Hepatocyte (in vitro differentiated cells): ENCODE measurements around the gene LHFPL3. TPM values are rescaled to one million over a fixed set of nuclear protein-coding genes. Genes with fewer than 3 reads are reported as not detected.
A peak's percentile ranks its signal among the peaks of the same experiment; 100 is the strongest.

Experiments used
- DNase-seq: peaks from one replicate; pipeline ENCODE4 v3.0.0-alpha.2; 2016; ENCODE audit warnings: low spot score
- H2AFZ ChIP-seq: fragments of 200-600 bp; sonication (generic); 2 replicates; pipeline ENCODE4 v1.6.0; 2016; ENCODE audit warnings: antibody characterized with exemption, mild to moderate bottlenecking
- H3K27ac ChIP-seq: fragments of 200-600 bp; sonication (generic); 2 replicates; pipeline ENCODE4 v1.5.1; 2016; ENCODE audit warnings: mild to moderate bottlenecking
- H3K27me3 ChIP-seq: fragments of 200-600 bp; sonication (generic); 2 replicates; pipeline ENCODE4 v1.6.1; 2016
- H3K36me3 ChIP-seq: fragments of 200-600 bp; sonication (generic); replicated peaks from 2 replicates; pipeline ENCODE4 v1.5.1; 2016; ENCODE audit warnings: low read depth; ENCODE audit not compliant: insufficient read depth
- H3K4me1 ChIP-seq: fragments of 200-600 bp; sonication (generic); 2 replicates; pipeline ENCODE4 v1.5.1; 2016; ENCODE audit warnings: mild to moderate bottlenecking, moderate library complexity; ENCODE audit not compliant: insufficient read depth
- H3K4me2 ChIP-seq: fragments of 200-600 bp; sonication (generic); 2 replicates; pipeline ENCODE4 v1.6.0; 2016
- H3K4me3 ChIP-seq: fragments of 200-600 bp; sonication (generic); 2 replicates; pipeline ENCODE4 v1.5.1; 2016; ENCODE audit warnings: mild to moderate bottlenecking
- H3K79me2 ChIP-seq: fragments of 200-600 bp; sonication (generic); 2 replicates; pipeline ENCODE4 v1.6.0; 2017; ENCODE audit warnings: mild to moderate bottlenecking
- H3K9me2 ChIP-seq: fragments of 200-600 bp; sonication (generic); replicated peaks from 2 replicates; pipeline ENCODE4 v1.6.0; 2017; ENCODE audit warnings: mild to moderate bottlenecking; ENCODE audit not compliant: insufficient read depth
- H3K9me3 ChIP-seq: fragments of 200-600 bp; sonication (generic); 2 replicates; pipeline ENCODE4 v1.5.1; 2016; ENCODE audit warnings: low read depth, mild to moderate bottlenecking
- H4K20me1 ChIP-seq: fragments of 200-600 bp; sonication (generic); 2 replicates; pipeline ENCODE4 v1.6.0; 2016; ENCODE audit warnings: mild to moderate bottlenecking; ENCODE audit not compliant: insufficient read depth, poor library complexity, severe bottlenecking
- EZH2 ChIP-seq: fragments of 200-600 bp; sonication (generic); IDR thresholded peaks from 2 replicates; pipeline ENCODE4 v1.6.1; 2016; ENCODE audit warnings: antibody characterized with exemption, mild to moderate bottlenecking, borderline replicate concordance
- EZH2phosphoT487 ChIP-seq: fragments of 200-600 bp; sonication (generic); IDR thresholded peaks from one replicate; pipeline ENCODE4 v1.6.1; 2018; ENCODE audit warnings: antibody characterized with exemption, mild to moderate bottlenecking, low read depth, moderate library complexity; ENCODE audit not compliant: unreplicated experiment, severe bottlenecking
- WGBS: methylation state at CpG from one replicate; pipeline ENCODE4 v1.1.6; 2016; ENCODE audit warnings: low lambda C conversion rate; ENCODE audit errors: missing lambda C conversion rate; 5-methylcytosine and 5-hydroxymethylcytosine counted together
- polyA plus RNA-seq: library from polyadenylated mRNA; unstranded; fragments of >200 nt; fragmentation: Nextera tagmentation; extraction: Ambion mirVana; gene quantifications from 2 replicates; pipeline ENCODE4 v1.2.1, GENCODE V29; 2016
- total RNA-seq: library from RNA; depleted of rRNA; stranded (reverse); fragments of >200 nt; gene quantifications from 2 replicates; pipeline ENCODE4 v1.2.3, GENCODE V29; 2014
- TF ChIP-seq, protein P1 (sequence below): fragments of 200-600 bp; sonication (generic); IDR thresholded peaks from 2 replicates; pipeline ENCODE4 v1.5.1; 2016; ENCODE audit warnings: antibody characterized with exemption, mild to moderate bottlenecking; ENCODE audit not compliant: poor library complexity

Gene LHFPL3
- total and polyA plus RNA-seq, 2 experiments from 2014 or later, result not detected

DNA sequence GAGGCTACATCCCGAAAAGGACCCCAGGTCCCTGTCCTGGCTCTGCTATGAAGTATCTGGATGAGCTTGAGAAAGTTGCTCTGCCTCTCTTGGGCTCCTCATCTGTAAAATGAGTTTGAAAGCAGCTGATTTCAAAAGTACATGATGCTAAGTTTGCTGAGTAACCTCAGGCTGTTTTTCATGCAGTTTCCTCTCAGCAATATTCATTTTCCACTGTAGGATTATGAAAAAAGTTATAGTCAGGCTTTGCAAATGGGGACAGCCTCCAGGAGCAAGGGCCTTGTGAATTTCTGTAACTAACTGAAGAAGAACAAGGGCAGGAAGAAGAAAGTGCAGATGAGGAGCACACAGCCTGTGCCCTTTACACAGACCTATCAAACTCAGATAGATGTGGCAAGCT is 518.3 kb downstream of the LHFPL3 start:
- no peak for DNase-seq
- no peaks in the 10 kb centered on the region for H3K36me3 ChIP-seq
- H3K4me3 ChIP-seq, result no peak overlapping the region
- H3K27me3 ChIP-seq, result peaks cover 13% of the 10 kb centered on the region
- H3K79me2 ChIP-seq, result no peaks in the 10 kb centered on the region
- WGBS, result 88% methylated on average over 1 of the region's 1 CpG
- no peaks in the 10 kb centered on the region for H3K9me2 ChIP-seq
- H3K4me2 ChIP-seq, result no peak overlapping the region
- H3K9me3 ChIP-seq, result no peaks in the 10 kb centered on the region
- no peak overlapping the region for H3K27ac ChIP-seq
- no peaks in the 10 kb centered on the region for H3K4me1 ChIP-seq
- no peak overlapping the region for H2AFZ ChIP-seq
- H4K20me1 ChIP-seq, result no peaks in the 10 kb centered on the region
- no peak for TF ChIP-seq EZH2phosphoT487
- TF ChIP-seq, protein P1, sequence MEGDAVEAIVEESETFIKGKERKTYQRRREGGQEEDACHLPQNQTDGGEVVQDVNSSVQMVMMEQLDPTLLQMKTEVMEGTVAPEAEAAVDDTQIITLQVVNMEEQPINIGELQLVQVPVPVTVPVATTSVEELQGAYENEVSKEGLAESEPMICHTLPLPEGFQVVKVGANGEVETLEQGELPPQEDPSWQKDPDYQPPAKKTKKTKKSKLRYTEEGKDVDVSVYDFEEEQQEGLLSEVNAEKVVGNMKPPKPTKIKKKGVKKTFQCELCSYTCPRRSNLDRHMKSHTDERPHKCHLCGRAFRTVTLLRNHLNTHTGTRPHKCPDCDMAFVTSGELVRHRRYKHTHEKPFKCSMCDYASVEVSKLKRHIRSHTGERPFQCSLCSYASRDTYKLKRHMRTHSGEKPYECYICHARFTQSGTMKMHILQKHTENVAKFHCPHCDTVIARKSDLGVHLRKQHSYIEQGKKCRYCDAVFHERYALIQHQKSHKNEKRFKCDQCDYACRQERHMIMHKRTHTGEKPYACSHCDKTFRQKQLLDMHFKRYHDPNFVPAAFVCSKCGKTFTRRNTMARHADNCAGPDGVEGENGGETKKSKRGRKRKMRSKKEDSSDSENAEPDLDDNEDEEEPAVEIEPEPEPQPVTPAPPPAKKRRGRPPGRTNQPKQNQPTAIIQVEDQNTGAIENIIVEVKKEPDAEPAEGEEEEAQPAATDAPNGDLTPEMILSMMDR, result no peak
- TF ChIP-seq EZH2, result no peak

DNA sequence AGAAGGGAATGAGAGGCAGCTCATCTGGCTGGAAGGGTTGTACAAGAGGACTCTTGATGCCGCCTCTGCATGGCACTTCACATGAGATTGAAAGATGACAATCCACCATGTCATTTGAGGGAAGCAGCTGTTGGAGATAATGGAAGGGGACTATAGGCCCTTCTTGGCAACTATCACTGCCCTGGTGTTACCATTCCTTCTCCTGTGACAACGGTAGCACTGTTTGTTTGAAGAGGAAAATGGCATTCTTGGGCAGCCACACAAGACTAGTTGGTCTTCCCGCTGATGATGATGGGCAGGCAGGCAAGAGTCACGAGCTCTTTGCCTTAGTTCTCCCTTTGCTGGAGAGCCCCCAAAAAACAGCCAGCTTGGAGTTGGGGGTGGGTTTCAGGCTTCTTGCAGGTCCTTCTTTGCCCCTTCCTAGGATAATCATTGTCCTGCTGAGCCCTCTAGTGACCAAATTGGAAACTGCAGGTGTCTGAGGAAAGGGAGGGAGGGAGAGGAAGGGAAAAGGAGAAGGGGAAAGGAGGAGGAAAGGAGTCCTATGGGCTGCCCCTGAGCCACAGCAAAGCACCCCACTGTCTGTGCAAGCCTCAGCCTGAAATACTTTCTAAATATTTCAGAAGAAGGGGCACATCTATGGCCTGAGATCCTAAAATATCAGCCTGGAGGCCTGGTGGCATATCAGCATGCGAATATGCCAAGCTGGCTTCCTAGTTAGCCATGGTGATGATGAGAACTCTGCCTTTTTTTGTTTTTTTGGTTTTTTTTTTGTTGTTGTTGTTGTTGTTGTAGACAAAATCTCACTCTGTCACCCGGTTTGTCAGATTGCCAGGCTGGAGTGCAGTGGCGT is 520.0 kb downstream of the LHFPL3 start:
- Histone ChIP-seq H3K9me2 (no peaks in the 10 kb centered on the region), H3K4me2 (no peak overlapping the region), H3K36me3 (no peaks in the 10 kb centered on the region), H3K9me3 (no peaks in the 10 kb centered on the region), H4K20me1 (no peaks in the 10 kb centered on the region), H2AFZ (no peak overlapping the region), H3K27me3 (peaks cover 13% of the 10 kb centered on the region), H3K27ac (no peak overlapping the region), H3K79me2 (no peaks in the 10 kb centered on the region), H3K4me3 (no peak overlapping the region), H3K4me1 (no peaks in the 10 kb centered on the region)
- WGBS, result 62% methylated on average over 7 of the region's 7 CpGs
- DNase-seq, result peak; percentile 72
- no peak for TF ChIP-seq EZH2
- TF ChIP-seq, protein P1, result peak; percentile 86

DNA sequence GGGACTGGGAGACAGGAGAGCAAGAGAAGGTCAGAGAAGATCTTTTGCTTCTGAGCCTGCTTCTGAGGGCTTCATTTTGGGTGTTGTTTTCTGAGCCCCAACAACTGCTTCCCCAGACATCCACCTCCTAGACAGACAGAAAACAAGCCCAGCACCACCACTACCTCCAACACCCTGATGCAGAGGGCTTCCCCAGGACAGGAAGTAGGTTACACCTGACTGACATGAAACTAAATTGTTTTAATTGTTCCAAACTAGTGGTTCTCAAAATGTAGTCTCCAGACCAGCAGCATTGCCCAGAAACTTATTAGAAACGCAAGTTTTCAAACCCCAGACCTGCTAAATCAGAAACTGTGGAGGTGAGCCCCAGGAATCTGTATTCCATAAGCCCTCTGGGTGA is 522.0 kb downstream of the LHFPL3 start:
- Histone ChIP-seq H3K4me1 (no peaks in the 10 kb centered on the region), H2AFZ (no peak overlapping the region), H3K4me3 (no peak overlapping the region), H3K79me2 (no peaks in the 10 kb centered on the region), H3K9me3 (no peaks in the 10 kb centered on the region), H3K27ac (no peak overlapping the region), H3K4me2 (no peak overlapping the region), H3K9me2 (no peaks in the 10 kb centered on the region), H3K36me3 (no peaks in the 10 kb centered on the region), H4K20me1 (no peaks in the 10 kb centered on the region), H3K27me3 (peaks cover 12% of the 10 kb centered on the region)
- TF ChIP-seq, protein P1, result no peak
- TF ChIP-seq EZH2, result no peak
- no peak for TF ChIP-seq EZH2phosphoT487
- 81% methylated on average over 1 of the region's 1 CpG for WGBS
- DNase-seq, result no peak
